Measurements from ENCODE around the gene RIN3.

RIN3 gene

DNA sequence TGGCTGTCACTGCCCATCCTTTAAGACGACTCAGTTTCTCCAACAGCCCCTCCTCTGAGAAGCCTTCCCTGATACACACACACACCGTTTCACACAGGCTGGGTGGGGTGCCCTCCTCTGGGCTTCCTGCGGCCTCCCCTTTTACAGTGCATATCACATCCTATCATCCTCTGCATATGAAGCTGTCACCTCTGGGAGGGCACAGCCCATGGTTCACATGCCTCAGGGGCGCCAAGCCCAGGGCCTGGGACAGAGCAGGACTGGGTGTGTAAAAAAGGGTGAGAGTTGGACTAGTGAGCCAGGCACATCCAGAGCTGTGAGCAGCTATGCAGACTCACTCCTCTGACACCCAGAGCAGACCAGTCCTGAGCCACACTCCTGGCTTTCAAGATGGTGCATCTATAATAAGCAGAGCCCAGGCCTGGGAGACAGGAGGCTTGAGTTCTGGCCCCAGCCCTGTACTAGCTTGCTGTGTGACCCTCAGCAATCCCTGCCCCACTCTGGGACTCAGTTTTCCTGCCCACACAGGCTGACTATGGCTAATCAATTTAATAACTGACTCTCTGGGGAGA lies 172.3 kb downstream of the RIN3 start:
- TF ChIP-seq, protein P1, sequence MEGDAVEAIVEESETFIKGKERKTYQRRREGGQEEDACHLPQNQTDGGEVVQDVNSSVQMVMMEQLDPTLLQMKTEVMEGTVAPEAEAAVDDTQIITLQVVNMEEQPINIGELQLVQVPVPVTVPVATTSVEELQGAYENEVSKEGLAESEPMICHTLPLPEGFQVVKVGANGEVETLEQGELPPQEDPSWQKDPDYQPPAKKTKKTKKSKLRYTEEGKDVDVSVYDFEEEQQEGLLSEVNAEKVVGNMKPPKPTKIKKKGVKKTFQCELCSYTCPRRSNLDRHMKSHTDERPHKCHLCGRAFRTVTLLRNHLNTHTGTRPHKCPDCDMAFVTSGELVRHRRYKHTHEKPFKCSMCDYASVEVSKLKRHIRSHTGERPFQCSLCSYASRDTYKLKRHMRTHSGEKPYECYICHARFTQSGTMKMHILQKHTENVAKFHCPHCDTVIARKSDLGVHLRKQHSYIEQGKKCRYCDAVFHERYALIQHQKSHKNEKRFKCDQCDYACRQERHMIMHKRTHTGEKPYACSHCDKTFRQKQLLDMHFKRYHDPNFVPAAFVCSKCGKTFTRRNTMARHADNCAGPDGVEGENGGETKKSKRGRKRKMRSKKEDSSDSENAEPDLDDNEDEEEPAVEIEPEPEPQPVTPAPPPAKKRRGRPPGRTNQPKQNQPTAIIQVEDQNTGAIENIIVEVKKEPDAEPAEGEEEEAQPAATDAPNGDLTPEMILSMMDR (IDR thresholded peaks at IDR 0.05; ENCODE audit: insufficient read depth, low read length, missing control alignments): no peak
- DNase-seq (ENCODE audit: low read depth, low spot score): no peak
- no peak overlapping the region for H3K4me3 ChIP-seq (ENCODE audit: low read depth, low read length)
- ChIA-PET POLR2A (interaction anchor here (1.0 to 1.5 kb wide), 2 partner anchors 13 to 100 kb away, joined by 3 to 5 read pairs; no protein-coding TSS in a partner anchor), CTCF (interaction anchor here (0.6 to 14.9 kb wide), 50 partner anchors 9 to 562 kb away, joined by 3 to 402 read pairs (median 6); partner anchors contain the start of genes GOLGA5 and LGMN)

DNA sequence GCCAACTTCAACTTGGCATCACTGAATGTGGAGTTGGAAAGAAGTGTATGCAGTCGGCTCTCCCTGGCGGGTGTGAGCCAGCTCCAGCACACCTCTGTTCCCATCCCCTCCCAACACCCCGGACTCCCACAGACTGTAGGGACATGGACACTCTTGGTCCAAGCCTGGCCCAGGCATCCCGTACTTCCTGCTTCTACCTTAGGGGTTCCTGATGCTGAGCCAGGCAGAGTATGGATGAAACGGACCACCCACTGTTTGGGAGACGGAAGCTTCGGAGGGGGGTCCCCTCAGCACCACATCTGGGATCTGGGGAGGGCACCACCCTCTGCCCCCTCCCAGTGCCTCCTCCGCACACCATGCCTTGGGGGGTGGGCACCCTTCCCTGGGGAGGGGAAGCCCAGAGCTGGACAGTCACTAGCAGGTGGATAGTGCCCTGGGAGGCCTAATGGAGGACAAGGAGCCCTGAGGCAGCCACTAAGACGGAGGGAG lies 172.9 kb downstream of the RIN3 start:
- TF ChIP-seq, protein P1 (IDR thresholded peaks at IDR 0.05; ENCODE audit: insufficient read depth, low read length, missing control alignments): no peak
- H3K4me3 ChIP-seq (ENCODE audit: low read depth, low read length): no peak overlapping the region
- DNase-seq (ENCODE audit: low read depth, low spot score): no peak
- CTCF ChIA-PET: interaction anchor here (0.7 to 14.9 kb wide), 72 partner anchors 9 to 580 kb away, joined by 3 to 402 read pairs (median 4); partner anchors contain the start of genes ATXN3, GOLGA5, LGMN and NDUFB1
- POLR2A ChIA-PET: interaction anchor here (1.0 to 1.5 kb wide), 2 partner anchors 14 to 100 kb away, joined by 3 to 5 read pairs; no protein-coding TSS in a partner anchor

DNA sequence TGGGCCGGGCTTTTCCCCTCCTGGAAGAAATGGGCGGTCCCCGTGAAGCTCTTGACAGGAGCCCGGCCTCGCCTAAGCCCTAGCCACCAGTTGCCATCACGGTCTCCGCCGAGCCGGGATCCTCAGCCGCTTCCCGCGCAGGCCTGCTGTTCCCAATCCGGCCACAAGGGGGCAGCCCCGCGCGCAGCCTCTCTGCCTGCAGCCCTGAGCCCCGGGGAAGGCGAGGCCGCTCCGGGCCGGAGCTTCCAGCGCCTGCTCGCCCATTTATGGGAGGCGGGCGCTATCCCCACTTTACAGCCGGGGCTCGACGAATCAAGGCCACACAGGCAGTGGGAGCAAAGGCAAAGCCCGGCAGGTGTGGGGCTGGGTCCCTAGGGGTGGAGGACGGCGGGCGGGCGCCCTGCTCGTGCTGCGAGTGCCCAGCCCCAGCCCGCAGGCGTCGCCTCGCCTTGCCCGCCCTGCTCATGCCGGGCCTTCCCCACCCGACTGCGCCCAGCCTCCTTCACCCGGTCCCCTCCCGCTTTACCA lies 173.4 kb downstream of the RIN3 start:
- DNase-seq (ENCODE audit: low read depth, low spot score): no peak
- TF ChIP-seq, protein P1 (IDR thresholded peaks at IDR 0.05; ENCODE audit: insufficient read depth, low read length, missing control alignments): peak; percentile 99
- ChIA-PET CTCF (interaction anchor here (0.6 to 14.9 kb wide), 75 partner anchors 9 to 581 kb away, joined by 3 to 402 read pairs (median 4); partner anchors contain the start of genes ATXN3, GOLGA5, LGMN and NDUFB1), POLR2A (interaction anchor here (1.5 kb wide), 1 partner anchor 99 kb away, joined by 5 read pairs; no protein-coding TSS in a partner anchor)
- H3K4me3 ChIP-seq (ENCODE audit: low read depth, low read length): peak overlapping the region; percentile 30; the same call in 1 of the 2 replicates

DNA sequence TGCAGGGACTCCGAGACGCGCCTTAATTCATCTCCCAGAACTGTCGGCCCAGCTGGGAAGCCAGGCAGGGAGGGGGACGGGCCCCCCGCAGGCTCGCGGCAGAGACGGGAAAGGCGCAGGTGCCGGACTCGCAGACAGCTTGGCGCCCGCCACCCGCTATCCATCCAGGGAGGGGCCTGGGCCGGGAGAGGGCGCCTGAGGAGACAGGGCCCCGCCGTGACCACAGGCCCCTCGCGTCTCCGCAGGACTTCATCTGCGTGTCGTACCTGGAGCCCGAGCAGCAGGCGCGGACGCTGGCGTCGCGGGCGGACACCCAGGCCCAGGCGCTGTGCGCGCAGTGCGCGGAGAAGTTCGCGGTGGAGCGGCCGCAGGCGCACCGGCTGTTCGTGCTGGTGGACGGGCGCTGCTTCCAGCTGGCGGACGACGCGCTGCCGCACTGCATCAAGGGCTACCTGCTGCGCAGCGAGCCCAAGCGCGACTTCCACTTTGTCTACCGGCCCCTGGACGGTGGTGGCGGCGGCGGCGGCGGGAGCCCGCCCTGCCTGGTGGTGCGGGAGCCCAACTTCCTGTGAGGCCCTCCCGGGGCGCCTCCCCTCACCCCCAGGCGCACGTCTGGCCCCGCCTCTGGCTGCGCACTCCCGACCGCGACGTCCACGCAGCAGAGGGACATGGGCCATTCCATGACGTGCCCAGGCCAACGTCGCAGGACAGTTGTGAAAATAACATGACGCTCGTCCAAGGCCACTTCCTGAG lies 174.3 kb downstream of the RIN3 start:
- no peak overlapping the region for H3K4me3 ChIP-seq (ENCODE audit: low read depth, low read length)
- TF ChIP-seq, protein P1 (IDR thresholded peaks at IDR 0.05; ENCODE audit: insufficient read depth, low read length, missing control alignments): no peak
- no peak for DNase-seq (ENCODE audit: low read depth, low spot score)
- ChIA-PET CTCF (interaction anchor here (0.8 to 14.9 kb wide), 20 partner anchors 12 to 582 kb away, joined by 3 to 402 read pairs (median 9); partner anchors contain the start of genes ATXN3, GOLGA5 and LGMN), POLR2A (no interaction called here)

DNA sequence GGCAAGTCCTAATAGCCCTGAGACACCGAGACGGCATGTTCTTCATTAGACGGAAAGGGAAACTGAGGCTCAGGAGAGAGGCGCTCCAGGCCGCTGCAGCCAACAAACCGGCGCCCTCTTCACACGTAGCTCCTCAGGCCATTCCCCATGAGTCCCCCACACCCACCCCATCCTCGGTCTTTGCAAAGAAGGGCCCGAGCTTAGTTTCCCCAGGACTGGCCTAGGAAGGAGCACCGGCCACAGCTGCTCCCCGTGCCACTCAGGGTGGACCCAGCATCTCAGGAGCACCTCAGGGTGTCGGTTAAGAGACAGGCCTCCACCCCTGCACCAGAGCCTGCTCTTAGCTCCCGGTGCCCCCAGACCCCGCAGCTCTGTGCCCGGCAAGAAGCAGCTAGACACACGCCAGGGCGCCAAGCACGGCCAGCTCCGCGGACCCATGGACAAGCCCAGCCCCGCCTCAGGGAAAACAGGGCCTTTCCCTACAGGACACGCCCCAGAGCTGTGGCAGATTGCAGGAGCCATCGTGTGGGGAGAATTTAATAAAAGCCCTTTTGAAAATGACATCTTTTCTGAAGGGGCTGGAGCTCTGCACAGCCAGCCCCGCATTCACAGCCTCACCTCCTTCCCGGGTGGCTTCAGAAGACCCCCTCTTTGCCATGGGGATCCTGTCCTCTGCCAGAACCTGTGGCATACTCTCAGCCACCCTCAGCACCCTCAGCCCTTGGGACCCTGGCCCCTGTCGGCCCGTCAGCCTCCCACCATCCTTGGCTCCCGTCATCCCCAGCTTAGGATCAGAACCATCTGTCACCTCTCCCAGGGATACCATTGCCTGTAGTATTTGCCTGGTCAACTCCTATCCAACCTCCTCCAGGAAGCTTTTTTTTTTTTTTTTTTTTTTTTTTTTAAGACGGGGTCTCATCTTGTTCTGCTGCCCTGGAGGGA lies 175.1 kb downstream of the RIN3 start:
- POLR2A ChIA-PET: no interaction called here
- no peak for DNase-seq (ENCODE audit: low read depth, low spot score)
- TF ChIP-seq, protein P1 (IDR thresholded peaks at IDR 0.05; ENCODE audit: insufficient read depth, low read length, missing control alignments): no peak
- no peak overlapping the region for H3K4me3 ChIP-seq (ENCODE audit: low read depth, low read length)
- CTCF ChIA-PET: interaction anchor here (0.8 to 14.9 kb wide), 12 partner anchors 12 to 583 kb away, joined by 3 to 402 read pairs (median 5); partner anchors contain the start of genes ATXN3, GOLGA5 and LGMN
